Measurements from ENCODE around the gene USP32. TPM values are rescaled to one million over a fixed set of nuclear protein-coding genes. Genes with fewer than 3 reads are reported as not detected.

Gene USP32
- total and polyA plus RNA-seq, 10 of the 15 experiments (the other 5 are each of a cell fraction or from before 2014, with no cell fraction given), result 7.8 to 37.3 (median 25.5) TPM

DNA sequence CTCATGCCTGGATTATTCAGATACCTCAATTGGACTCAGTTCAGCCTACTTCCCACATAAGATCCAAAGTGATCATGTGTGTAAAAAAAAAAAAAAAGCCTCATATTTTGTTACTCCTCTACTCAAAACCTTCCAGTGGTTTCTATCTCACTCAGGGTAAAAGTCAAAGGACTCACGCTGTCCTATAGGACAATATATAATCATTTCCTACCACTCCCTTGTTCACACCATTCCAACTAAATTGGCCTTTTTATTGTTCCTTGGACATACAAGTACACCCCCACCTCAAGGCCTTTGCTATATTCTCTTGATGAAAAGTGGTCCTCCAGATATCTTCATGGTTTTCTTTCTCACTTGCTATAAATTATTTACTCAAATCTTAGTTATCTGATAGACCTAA is 99.2 kb downstream of the USP32 start:
- Histone ChIP-seq H3K36me3 (ENCODE audit: control insufficient read depth in 2 of 2, insufficient read depth in 2 of 2, low read length in 1 of 2) (peaks cover 0 to 6% of the 10 kb centered on the region in 2 experiments; a peak in 1 of 4 replicates), H4K20me1 (ENCODE audit: control insufficient read depth, insufficient read depth) (no peaks in the 10 kb centered on the region), H3K27ac (ENCODE audit: control insufficient read depth, insufficient read depth) (no peak overlapping the region), H3K9me3 (replicated peaks; ENCODE audit: control insufficient read depth, insufficient read depth, low read length) (no peaks in the 10 kb centered on the region), H3K4me1 (ENCODE audit: control insufficient read depth, insufficient read depth, low read length) (no peaks in the 10 kb centered on the region), H3K79me2 (ENCODE audit: control insufficient read depth, insufficient read depth, low read length) (no peaks in the 10 kb centered on the region), H3K27me3 (replicated peaks in 1 of 2; ENCODE audit: control insufficient read depth in 2 of 2, insufficient read depth in 2 of 2, low read length in 1 of 2) (no peaks in the 10 kb centered on the region), H3K4me2 (ENCODE audit: control insufficient read depth, insufficient read depth) (no peak overlapping the region), H3K9ac (ENCODE audit: control insufficient read depth, insufficient read depth, low read length) (no peak overlapping the region), H3K4me3 (no peak overlapping the region), H2AFZ (ENCODE audit: control insufficient read depth, low read depth, low read length) (no peak overlapping the region)
- no peak for DNase-seq (ENCODE audit: low read depth, low spot score)
- in situ Hi-C loops (cut with MboI) (no loop called here), intact Hi-C loops (cut with micrococcal nuclease; ENCODE audit: unreplicated experiment) (no loop called here)
- no peak for FAIRE-seq
- WGBS (ENCODE audit: insufficient coverage, insufficient replicate concordance, low lambda C conversion rate, missing lambda C conversion rate), result 100% methylated on average over 1 of the region's 1 CpG
- TF ChIP-seq, protein P1, sequence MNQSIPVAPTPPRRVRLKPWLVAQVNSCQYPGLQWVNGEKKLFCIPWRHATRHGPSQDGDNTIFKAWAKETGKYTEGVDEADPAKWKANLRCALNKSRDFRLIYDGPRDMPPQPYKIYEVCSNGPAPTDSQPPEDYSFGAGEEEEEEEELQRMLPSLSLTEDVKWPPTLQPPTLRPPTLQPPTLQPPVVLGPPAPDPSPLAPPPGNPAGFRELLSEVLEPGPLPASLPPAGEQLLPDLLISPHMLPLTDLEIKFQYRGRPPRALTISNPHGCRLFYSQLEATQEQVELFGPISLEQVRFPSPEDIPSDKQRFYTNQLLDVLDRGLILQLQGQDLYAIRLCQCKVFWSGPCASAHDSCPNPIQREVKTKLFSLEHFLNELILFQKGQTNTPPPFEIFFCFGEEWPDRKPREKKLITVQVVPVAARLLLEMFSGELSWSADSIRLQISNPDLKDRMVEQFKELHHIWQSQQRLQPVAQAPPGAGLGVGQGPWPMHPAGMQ (IDR thresholded peaks at IDR 0.05; ENCODE audit: borderline replicate concordance), result no peak
- no peak for TF ChIP-seq ZSCAN29 (IDR thresholded peaks at IDR 0.05)
- TF ChIP-seq, protein P2, sequence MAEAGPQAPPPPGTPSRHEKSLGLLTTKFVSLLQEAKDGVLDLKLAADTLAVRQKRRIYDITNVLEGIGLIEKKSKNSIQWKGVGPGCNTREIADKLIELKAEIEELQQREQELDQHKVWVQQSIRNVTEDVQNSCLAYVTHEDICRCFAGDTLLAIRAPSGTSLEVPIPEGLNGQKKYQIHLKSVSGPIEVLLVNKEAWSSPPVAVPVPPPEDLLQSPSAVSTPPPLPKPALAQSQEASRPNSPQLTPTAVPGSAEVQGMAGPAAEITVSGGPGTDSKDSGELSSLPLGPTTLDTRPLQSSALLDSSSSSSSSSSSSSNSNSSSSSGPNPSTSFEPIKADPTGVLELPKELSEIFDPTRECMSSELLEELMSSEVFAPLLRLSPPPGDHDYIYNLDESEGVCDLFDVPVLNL (IDR thresholded peaks at IDR 0.05; ENCODE audit: low read depth, low read length), result no peak
- no peak for TF ChIP-seq RFX5 (IDR thresholded peaks at IDR 0.05; ENCODE audit: low read depth, low read length)
- no peak for TF ChIP-seq NFYA (IDR thresholded peaks at IDR 0.05; ENCODE audit: borderline replicate concordance, low read depth, low read length)
- no peak for TF ChIP-seq SRF (IDR thresholded peaks at IDR 0.05; ENCODE audit: low read depth in 2 of 2, low read length in 2 of 2)
- no peak for TF ChIP-seq PML (IDR thresholded peaks at IDR 0.05; ENCODE audit: low read length)
- no peak for TF ChIP-seq TAF1 (IDR thresholded peaks at IDR 0.05; ENCODE audit: borderline replicate concordance, low read depth, low read length)
- TF ChIP-seq SPI1 (IDR thresholded peaks at IDR 0.05; ENCODE audit: borderline replicate concordance, insufficient read depth, low read depth, low read length), result no peak
- no peak for TF ChIP-seq KDM1A (IDR thresholded peaks at IDR 0.05; ENCODE audit: borderline replicate concordance)
- TF ChIP-seq MTA2 (IDR thresholded peaks at IDR 0.05; ENCODE audit: low read depth), result no peak
- no peak for TF ChIP-seq NFIC (IDR thresholded peaks at IDR 0.05; ENCODE audit: low read depth, low read length)
- TF ChIP-seq GABPA (IDR thresholded peaks at IDR 0.05; ENCODE audit: low read depth), result no peak
- no peak for TF ChIP-seq CBX3 (IDR thresholded peaks at IDR 0.05; ENCODE audit: borderline replicate concordance, low read depth)
- POLR2A ChIA-PET, result no interaction called here
- ATAC-seq, result no peak
- TSS peak; percentile 19 for BruUV-seq (replicated peaks)
- SMC1A ChIA-PET (ENCODE audit: uncharacterized antibody, unreplicated experiment), result interaction anchor here (0.9 kb wide), 1 partner anchor 10 kb away, joined by 3 read pairs; no protein-coding TSS in a partner anchor
- RAD21 ChIA-PET (ENCODE audit: unreplicated experiment), result no interaction called here
- CTCF ChIA-PET, result no interaction called here

All from GM12878 (cell line).